Measurements from ENCODE around the gene TUBA1C. TPM values are rescaled to one million over a fixed set of nuclear protein-coding genes. Genes with fewer than 3 reads are reported as not detected.

TUBA1C gene
- total RNA-seq, 1 experiment from 2014 or later = 1,296 TPM

DNA sequence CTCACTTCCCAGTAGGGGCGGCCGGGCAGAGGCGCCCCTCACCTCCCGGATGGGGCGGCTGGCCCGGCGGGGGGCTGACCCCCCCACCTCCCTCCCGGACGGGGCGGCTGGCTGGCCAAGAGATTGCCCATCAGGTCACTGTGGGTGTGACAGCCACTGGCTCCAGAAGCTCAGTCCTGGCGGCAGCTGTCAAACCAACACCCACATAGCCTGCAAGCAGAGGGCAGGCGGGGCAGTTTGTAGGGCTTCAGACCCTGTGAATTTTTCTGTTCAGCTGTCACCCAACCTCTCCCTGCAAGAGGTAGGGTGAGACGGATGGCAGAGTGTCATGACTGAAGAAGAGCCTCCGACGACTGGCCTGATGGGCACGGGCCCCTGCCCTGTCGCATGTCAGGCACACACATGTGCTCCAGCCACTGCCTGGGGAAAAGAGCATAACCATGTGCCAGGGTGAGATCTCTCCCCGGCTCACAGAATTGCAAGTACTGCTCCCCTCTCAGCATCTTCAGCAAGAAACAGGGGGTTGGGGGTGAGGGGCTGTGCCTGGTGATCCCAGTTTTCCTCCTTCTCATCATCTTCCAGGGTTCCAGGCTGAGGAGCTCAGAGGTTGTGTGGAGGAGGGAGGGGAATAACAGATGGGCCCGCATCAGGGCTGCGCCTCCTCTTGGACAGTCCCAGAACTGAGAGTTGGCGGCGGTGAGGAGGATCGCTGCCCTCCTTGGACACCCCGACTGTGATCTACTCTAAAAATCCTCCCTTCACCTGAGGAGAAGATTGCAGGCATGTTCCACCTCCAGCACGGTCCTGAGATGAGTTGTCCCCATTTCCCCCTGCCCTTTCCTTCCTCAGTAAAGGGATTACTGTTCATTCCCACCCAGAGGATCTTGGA is 18.9 kb downstream of the TUBA1C start:
- Histone ChIP-seq H3K4me1 (replicated peaks) (no peaks in the 10 kb centered on the region), H3K27ac (no peak overlapping the region), H3K9me3 (replicated peaks) (no peaks in the 10 kb centered on the region), H3K27me3 (replicated peaks) (no peaks in the 10 kb centered on the region), H3K4me3 (no peak overlapping the region), H3K36me3 (no peaks in the 10 kb centered on the region)
- DNase-seq (ENCODE audit: low read depth in 1 of 2, low spot score in 2 of 2) = no peak

GRCh38 chr12:49284672-49285071 is 19.8 kb downstream of the TUBA1C start:
- Histone ChIP-seq H3K4me1 (replicated peaks) (no peaks in the 10 kb centered on the region), H3K36me3 (no peaks in the 10 kb centered on the region), H3K9me3 (replicated peaks) (no peaks in the 10 kb centered on the region), H3K27me3 (replicated peaks) (no peaks in the 10 kb centered on the region), H3K27ac (no peak overlapping the region), H3K4me3 (no peak overlapping the region)
- DNase-seq (ENCODE audit: low read depth in 1 of 2, low spot score in 2 of 2) = no peak

GRCh38 chr12:49287876-49288275 is 23.0 kb downstream of the TUBA1C start:
- no peaks in the 10 kb centered on the region for H3K4me1 ChIP-seq (replicated peaks)
- H3K4me3 ChIP-seq = no peak overlapping the region
- no peaks in the 10 kb centered on the region for H3K36me3 ChIP-seq
- H3K27me3 ChIP-seq (replicated peaks) = no peaks in the 10 kb centered on the region
- no peak overlapping the region for H3K27ac ChIP-seq
- H3K9me3 ChIP-seq (replicated peaks) = no peaks in the 10 kb centered on the region
- DNase-seq (ENCODE audit: low read depth in 1 of 2, low spot score in 2 of 2) = no peak

DNA sequence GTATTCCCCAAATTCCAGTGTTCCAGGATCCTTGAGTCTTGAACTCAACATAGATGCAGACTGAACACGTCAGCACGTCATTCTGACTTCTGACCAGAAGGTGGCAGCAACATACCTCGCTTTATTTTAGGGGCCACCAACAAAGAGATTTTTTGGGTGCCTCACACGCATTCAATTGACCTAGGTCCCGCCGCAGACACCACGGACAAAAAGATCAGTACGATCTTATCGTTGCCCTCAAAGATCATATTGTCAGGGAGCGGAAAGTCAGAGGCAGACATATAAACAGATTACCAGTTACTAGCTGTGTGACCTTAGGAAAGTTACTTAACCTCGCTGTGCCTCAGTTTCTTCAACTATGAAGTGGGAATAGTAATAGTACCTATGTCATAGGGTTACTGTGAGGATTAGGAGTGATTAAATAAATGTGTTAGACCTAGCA is 23.6 kb downstream of the TUBA1C start:
- DNase-seq (ENCODE audit: low read depth in 1 of 2, low spot score in 2 of 2) = peak in 1 of 2 experiments; percentile 65
- Histone ChIP-seq H3K4me3 (no peak overlapping the region), H3K36me3 (no peaks in the 10 kb centered on the region)

DNA sequence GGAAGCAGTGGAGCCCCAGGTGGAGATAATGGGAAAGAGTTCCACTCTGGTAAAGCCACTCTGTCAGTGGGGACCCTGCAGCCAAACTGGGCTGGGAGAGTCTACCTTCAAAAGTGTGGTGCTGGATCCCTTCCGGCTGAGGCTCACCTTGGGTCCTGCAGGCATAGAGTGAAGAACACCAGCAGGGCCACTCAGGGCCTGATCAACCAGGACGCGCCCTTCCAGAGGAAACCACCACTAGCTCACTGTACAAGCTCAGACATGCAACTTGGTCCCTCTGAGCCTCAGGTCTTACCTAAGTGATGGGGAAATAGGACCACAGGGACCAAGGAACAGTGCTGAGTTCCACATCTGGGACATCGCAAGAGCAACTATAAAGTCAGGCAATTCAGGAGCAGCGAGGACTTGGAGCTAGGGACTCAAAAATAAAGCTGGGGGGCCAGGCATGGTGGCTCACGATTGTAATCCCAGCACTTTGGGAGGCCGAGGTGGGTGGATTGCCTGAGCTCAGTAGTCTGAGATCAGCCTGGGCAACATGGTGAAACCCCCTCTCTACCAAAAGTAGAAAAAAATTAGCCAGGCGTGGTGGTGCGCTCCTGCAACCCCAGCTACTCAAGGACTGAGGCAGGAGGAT is 24.2 kb downstream of the TUBA1C start:
- H3K4me3 ChIP-seq = no peak overlapping the region
- no peak overlapping the region for H3K27ac ChIP-seq
- H3K4me1 ChIP-seq (replicated peaks) = no peaks in the 10 kb centered on the region
- no peaks in the 10 kb centered on the region for H3K27me3 ChIP-seq (replicated peaks)
- DNase-seq (ENCODE audit: low read depth in 1 of 2, low spot score in 2 of 2) = no peak
- H3K9me3 ChIP-seq (replicated peaks) = no peaks in the 10 kb centered on the region
- H3K36me3 ChIP-seq = no peaks in the 10 kb centered on the region

More for the DNA sequence above, 23.6 kb downstream of the TUBA1C start:
- Histone ChIP-seq H3K27ac (no peak overlapping the region), H3K27me3 (replicated peaks) (no peaks in the 10 kb centered on the region), H3K9me3 (replicated peaks) (no peaks in the 10 kb centered on the region), H3K4me1 (replicated peaks) (no peaks in the 10 kb centered on the region)

DNA sequence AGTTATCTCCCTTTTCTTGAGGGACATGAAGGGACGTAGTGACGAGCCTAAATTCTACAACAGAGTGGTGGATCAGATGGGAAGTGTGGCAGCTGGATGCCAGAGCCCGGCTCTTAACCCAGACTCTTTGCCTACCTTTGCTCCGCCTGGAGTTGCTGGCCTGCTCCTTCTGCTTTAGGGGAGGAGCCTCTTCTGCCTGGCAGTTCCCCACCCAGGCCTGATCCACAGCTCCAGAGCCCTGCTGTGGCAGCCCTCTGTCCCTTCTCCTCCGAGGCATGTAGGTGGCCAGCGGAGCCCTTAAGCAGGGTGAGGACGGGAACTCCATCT is 27.8 kb downstream of the TUBA1C start:
- peaks cover 8% of the 10 kb centered on the region for H3K4me1 ChIP-seq (replicated peaks)
- H3K9me3 ChIP-seq (replicated peaks) = no peaks in the 10 kb centered on the region
- no peaks in the 10 kb centered on the region for H3K36me3 ChIP-seq
- H3K27ac ChIP-seq = no peak overlapping the region
- DNase-seq (ENCODE audit: low read depth in 1 of 2, low spot score in 2 of 2) = no peak
- H3K4me3 ChIP-seq = no peak overlapping the region
- H3K27me3 ChIP-seq (replicated peaks) = no peaks in the 10 kb centered on the region

GRCh38 chr12:49293056-49293956 is 28.4 kb downstream of the TUBA1C start:
- no peak overlapping the region for H3K27ac ChIP-seq
- no peak overlapping the region for H3K4me3 ChIP-seq
- no peaks in the 10 kb centered on the region for H3K36me3 ChIP-seq
- peaks cover 8% of the 10 kb centered on the region for H3K4me1 ChIP-seq (replicated peaks)
- H3K27me3 ChIP-seq (replicated peaks) = no peaks in the 10 kb centered on the region
- no peak for DNase-seq (ENCODE audit: low read depth in 1 of 2, low spot score in 2 of 2)
- H3K9me3 ChIP-seq (replicated peaks) = no peaks in the 10 kb centered on the region

DNA sequence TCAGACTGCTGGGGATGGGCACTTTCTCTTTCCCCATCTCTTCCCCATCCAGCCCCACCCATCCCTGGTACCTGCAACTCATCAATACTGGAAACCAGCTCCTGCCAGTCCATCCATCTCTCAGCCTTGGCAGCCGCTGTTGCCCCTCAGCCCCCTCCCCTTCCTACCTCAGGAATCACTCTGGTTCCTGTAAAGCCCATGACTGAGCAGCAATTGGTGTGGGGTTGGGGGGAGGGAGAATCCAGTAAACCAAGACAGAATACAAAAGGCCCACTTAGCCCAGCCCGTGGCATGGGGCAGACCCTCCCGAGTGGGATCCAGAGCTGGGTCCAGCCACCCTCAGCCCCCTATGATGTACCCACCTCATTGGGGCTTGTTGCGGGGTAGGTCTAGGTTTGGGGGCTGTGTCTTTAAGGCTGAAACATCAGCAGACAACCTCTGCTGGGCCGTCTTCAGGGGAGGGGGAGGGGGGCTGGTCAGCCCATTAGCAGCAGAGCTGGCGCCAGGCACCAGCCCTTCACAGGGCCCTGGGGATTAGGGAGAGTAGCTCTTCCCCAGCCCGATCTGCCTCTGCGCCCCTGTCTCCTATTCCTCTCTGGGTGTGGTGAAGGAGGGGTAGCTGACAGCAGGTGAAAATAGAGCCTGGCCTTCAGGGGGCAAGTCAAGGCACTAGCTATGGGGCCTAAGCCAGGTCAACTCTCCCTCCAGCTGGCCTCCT is 29.4 kb downstream of the TUBA1C start:
- Histone ChIP-seq H3K27ac (no peak overlapping the region), H3K36me3 (no peaks in the 10 kb centered on the region), H3K4me3 (no peak overlapping the region), H3K27me3 (replicated peaks) (no peaks in the 10 kb centered on the region), H3K4me1 (replicated peaks) (peaks cover 8% of the 10 kb centered on the region), H3K9me3 (replicated peaks) (no peaks in the 10 kb centered on the region)
- DNase-seq (ENCODE audit: low read depth in 1 of 2, low spot score in 2 of 2) = no peak

- no peaks in the 10 kb centered on the region for H3K27me3 ChIP-seq (replicated peaks)
- H3K4me3 ChIP-seq = no peak overlapping the region
- H3K36me3 ChIP-seq = no peaks in the 10 kb centered on the region
- no peak for DNase-seq (ENCODE audit: low read depth in 1 of 2, low spot score in 2 of 2)
- no peak overlapping the region for H3K27ac ChIP-seq
- no peaks in the 10 kb centered on the region for H3K9me3 ChIP-seq (replicated peaks)
- H3K4me1 ChIP-seq (replicated peaks) = peaks cover 8% of the 10 kb centered on the region
Observed at GRCh38 chr12:49294804-49295081, 29.9 kb downstream of the TUBA1C start.

- H3K4me1 ChIP-seq (replicated peaks) = peaks cover 8% of the 10 kb centered on the region
- H3K27ac ChIP-seq = no peak within 1 kb of the TSS
- H3K36me3 ChIP-seq = no peaks in the 10 kb centered on the region
- no peak for DNase-seq (ENCODE audit: low read depth in 1 of 2, low spot score in 2 of 2)
- H3K9me3 ChIP-seq (replicated peaks) = no peaks in the 10 kb centered on the region
- H3K4me3 ChIP-seq = no peak within 1 kb of the TSS
- H3K27me3 ChIP-seq (replicated peaks) = no peaks in the 10 kb centered on the region
Observed at GRCh38 chr12:49295082-49295936, 30.4 kb downstream of the TUBA1C start, which contains the start of gene PRPH. PRPH (plus strand) TSS chr12:49295147; CDS start chr12:49295201, 54 bp downstream.

DNA sequence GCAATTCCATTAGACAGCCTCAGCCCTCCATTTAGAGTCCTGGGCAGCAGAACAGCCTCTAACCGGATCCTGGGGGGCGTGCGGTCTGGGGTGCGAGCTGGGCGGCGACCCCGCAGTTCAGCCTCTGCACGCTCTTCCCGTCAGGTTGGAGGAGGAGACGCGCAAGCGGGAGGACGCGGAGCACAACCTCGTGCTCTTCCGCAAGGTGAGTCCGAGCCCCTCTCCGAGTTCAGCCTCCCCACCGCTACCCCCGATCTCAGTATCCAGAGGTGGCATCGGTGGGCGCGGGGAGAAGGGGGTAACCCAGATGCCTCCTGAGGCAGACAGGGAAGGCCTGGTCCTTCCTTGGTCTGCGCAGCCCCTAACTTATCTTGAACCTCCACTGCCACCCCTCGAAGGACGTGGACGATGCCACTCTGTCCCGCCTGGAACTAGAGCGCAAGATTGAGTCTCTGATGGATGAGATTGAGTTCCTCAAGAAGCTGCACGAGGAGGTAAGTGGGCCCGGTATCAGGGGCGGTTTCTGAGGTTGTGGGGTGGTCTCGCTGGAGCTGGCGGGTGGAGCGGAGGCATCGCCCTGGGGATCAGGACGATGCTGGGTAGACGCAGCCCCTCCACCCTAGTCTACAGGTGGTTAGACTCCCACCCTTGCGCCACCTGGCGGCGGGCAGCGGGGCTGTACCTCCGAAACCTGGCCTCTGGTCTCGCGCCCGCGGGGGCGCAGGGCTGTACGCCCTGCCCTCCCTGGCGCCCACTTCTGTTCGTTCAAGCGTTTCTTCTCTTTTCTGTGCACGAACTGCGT is 31.4 kb downstream of the TUBA1C start:
- no peaks in the 10 kb centered on the region for H3K36me3 ChIP-seq
- no peaks in the 10 kb centered on the region for H3K27me3 ChIP-seq (replicated peaks)
- no peak overlapping the region for H3K27ac ChIP-seq
- H3K4me1 ChIP-seq (replicated peaks) = peaks cover 8% of the 10 kb centered on the region
- no peak for DNase-seq (ENCODE audit: low read depth in 1 of 2, low spot score in 2 of 2)
- H3K9me3 ChIP-seq (replicated peaks) = no peaks in the 10 kb centered on the region
- no peak overlapping the region for H3K4me3 ChIP-seq
